Stimulated activated CD8-positive, alpha-beta memory T cell treated with anti-CD3 and anti-CD28 coated beads, Interleukin-15, amount 100 ng/mL, for 4 hours (primary cell): ENCODE measurements around the gene OR51E2.
"Not testable (repeated sequence)": the region's sequence is repeated elsewhere in the genome, so short reads cannot be mapped to it uniquely, and the experiment has no call there.

ENCODE experiments used
- DNase-seq, 2 donors: peaks; one replicate each; pipeline ENCODE4 v3.0.0-alpha.2; 2020; ENCODE audit warnings: low read depth in 2 of 2

Gene OR51E2, protein sequence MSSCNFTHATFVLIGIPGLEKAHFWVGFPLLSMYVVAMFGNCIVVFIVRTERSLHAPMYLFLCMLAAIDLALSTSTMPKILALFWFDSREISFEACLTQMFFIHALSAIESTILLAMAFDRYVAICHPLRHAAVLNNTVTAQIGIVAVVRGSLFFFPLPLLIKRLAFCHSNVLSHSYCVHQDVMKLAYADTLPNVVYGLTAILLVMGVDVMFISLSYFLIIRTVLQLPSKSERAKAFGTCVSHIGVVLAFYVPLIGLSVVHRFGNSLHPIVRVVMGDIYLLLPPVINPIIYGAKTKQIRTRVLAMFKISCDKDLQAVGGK

DNA sequence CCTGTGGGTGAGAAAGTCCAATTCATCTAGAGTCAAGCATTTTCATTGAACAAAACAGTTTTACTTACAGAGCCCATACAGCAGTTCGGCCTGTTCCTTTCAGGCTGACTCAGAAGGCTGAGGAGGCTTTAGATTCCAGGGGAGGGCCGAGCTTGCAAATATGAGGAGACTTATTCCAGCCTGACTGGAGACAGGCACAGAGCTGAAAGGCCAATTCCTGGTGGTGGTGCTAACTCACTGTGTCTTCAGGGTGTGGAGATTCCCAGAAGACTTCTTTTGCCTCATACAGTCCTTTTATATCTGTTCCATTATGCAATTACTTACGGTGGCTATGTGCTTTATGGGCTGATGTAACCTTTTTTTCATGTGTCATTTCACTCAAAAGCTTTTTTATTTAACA lies at the start of gene OR51E2:
Gene OR51E2 (minus strand): TSS at position 269 of the 400 bp plus-strand sequence. CDS start 15,142 bp downstream, outside the sequence.
- DNase-seq, result no peak

GRCh38 chr11:4740735-4741134 lies 43.1 kb upstream of the OR51E2 start:
- no peak for DNase-seq

DNA sequence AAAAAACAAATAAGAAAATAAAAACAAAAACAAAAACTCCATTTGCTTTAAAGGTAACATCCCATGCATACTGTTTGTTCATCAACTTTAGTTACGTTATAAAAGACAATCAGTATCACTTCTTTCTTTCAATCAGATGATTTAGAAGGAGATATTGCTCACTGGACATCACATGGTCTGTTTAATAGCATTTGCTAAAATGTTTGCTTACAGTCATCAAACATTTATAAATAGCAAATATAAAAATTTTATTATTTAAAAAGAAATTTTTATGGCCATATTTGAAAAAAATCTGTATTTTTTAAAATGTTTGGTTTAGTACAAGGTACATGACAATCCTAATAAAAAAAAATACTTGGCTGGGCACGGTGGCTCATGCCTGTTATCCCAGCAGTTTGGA lies 29.5 kb upstream of the OR51E2 start:
- no peak for DNase-seq

- DNase-seq, result not testable (repeated sequence)
Observed at GRCh38 chr11:4722616-4723534, 25.2 kb upstream of the OR51E2 start.

- no peak for DNase-seq
Observed at GRCh38 chr11:4714300-4714699, 16.6 kb upstream of the OR51E2 start.

GRCh38 chr11:4713241-4713640 lies 15.6 kb upstream of the OR51E2 start:
- no peak for DNase-seq

GRCh38 chr11:4704790-4705334 lies 7.2 kb upstream of the OR51E2 start:
- no peak for DNase-seq

GRCh38 chr11:4704054-4704789 lies 6.6 kb upstream of the OR51E2 start, which contains the start of gene MMP26:
MMP26 (plus strand) TSS chr11:4704784.
- DNase-seq, result no peak

DNA sequence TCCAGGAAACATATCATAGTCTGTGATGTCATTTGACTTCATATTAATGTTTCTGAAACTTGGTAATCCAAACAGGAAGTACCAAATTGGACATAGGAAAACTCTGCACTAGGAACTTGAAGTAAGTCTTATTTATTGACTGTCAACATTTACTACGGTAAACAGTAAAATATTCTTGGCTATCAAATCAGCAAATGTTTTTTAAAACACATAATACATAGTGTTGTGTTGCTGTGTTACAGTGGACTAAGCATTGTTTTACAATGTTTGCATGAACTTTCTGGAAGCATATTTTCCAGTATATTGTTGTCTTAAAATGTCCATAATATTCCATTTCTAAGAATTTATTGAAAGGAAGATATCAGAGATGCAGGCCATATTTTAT lies 2.8 kb upstream of the OR51E2 start:
- DNase-seq, result no peak

- DNase-seq, result no peak
Observed at GRCh38 chr11:4699697-4700435, 2.2 kb upstream of the OR51E2 start.

- no peak for DNase-seq
Observed at GRCh38 chr11:4695442-4695841, 2.2 kb downstream of the OR51E2 start.

DNA sequence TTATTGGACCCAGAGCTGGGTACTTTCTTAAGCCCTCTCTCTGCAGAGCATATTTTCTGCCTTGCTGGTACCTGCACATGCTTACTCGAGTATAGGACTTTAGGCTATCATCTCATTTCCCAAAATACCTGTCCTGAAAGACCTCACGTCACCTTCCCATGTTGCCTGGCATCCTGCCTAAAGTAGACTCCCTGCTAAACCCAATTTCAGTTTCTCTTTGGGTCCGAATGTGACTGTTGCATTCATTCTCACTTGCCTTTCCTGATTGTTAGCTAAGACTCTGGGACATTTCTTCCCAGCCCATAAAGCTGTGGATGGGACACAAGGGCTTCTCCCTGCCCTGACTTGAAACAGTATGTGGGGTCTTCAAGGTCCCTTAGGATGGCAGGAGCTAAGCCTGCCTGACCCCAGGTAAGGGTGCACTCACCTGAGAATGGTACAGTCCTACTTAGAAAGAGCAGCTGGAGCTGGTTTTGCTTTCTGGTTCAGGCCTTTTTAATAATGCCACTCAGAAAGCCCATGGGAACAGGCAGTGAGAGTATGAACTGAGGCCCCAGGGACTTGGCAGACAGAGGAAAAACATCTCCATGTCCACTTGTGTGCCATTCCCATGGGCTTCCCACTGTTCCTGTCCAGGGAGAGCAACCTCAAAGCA lies 12.9 kb downstream of the OR51E2 start:
- DNase-seq, result no peak

DNA sequence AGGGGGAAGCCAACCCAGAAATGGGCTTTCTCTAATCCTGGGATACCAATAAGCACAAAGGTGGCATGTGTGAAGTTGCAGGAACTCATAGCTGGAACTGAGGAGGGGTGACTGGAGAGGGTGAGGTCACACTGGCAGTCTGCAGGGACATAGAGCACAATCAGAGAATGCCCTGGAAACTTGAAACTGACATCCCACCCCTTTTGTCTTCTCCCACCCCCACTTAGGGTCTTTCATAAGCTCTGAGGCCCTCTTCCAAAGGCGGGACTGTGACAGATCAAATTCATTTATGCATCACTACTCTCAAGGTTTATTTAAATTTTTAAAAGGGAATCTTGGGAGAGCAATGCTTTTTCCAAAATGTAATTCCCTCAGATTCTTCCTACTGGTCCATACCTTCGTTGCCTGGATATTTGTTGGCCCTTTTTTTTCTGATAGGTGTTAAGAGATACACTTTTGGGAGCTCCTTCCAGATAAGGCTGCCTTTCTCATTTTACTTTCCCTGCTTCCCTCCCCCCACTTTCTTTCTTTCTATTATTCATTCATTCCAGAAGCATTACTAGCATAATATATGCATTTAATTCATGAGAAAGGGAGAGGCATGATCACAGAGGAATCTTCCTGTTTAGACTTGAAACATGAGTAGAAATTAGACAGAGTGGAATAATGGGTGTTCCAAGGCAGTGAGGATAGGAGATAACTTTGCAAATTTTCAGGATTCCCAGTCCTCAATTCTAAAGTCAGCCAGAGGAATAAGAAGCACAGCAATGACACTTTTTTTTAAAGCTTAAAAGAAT lies 14.8 kb downstream of the OR51E2 start:
- DNase-seq, result no peak

- no peak for DNase-seq
Observed at GRCh38 chr11:4680341-4680740, 17.3 kb downstream of the OR51E2 start.

DNA sequence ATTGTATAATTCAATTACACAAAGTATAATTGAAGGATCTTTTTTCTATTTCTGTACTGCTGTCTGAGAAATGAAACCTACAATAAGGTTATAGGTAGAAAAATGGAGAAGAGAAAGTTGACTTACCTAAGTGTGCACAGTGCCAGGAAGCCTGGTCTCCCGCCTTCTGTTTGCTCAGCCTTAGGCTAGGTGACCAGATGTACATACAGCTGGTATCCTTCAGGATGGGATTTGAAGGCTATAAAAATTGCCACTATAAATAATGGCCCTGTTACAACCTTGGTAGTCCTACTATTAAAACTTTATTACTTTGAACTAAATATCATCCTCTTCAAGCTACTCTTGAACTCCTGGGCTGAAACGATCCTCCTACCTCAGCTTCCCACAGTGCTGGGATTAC lies 19.7 kb downstream of the OR51E2 start:
- DNase-seq, result no peak

DNA sequence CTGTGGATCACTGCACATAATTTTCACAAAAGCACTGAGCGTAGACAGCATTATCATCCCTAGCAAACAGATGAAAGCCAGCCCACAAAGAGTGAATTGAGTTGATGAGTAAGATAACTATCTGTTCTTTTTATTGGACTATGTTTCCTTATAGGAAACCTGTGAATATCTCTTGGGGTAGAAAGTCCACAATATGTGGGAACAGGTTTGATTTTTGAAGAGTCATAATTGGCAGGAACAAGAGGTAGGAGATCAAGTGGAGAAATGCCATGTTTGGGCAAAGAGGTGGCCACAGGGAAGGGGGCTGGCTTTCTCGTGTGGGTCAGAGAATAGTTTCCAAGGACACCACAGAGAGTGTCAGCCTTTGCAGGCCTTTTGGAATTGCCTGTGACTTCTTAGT lies 23.9 kb downstream of the OR51E2 start:
- no peak for DNase-seq

- DNase-seq, result no peak
Observed at GRCh38 chr11:4672470-4672869, 25.2 kb downstream of the OR51E2 start.

DNA sequence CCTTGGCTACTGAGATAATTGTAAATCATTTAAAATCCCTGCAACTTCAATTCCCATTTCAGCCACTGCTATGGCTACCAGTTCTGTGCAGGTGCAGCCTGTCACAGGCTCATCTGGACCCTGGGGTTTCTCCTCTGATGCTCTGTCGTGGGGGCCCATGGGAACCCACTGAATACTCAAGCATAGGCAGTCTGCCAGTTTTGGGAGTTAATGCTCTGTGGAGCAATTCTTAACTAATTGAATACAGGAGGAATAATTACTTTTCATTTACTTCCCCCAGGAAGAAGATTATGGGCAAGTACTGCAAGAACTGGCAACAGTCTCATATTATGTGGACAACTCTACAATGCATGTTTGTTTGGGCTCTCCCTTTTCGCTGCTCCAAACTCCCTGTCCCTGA lies 25.9 kb downstream of the OR51E2 start:
- DNase-seq, result no peak

GRCh38 chr11:4665424-4665823 lies 32.2 kb downstream of the OR51E2 start:
- DNase-seq, result no peak

DNA sequence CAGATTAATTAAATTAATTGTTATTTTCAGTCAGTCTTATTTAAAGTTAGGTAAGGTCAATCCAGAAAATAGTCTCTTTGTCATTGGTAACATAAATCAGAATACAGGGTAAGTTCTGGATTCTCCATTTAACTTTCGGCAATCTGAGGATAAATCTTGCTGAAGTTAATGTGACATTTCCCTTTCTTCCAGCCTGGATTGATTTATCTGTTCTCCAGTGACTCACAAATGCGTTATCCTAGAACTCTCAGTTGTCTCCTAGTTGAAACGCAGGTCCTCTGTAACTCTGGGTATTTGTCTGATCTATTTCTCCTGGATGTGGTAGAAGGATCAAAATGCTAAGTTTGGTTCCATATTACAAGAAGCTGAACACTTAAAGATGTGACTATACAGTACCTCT lies 32.9 kb downstream of the OR51E2 start:
- no peak for DNase-seq
